Muscle layer of duodenum (tissue), 2 donors: ENCODE measurements around the gene CPT1C.

Source experiments
- H3K27ac ChIP-seq: one replicate; pipeline ENCODE4 v1.7.0; 2013; ENCODE audit warnings: mild to moderate bottlenecking, low read length
- H3K27me3 ChIP-seq: one replicate; pipeline ENCODE4 v1.7.0; 2013; ENCODE audit warnings: low read depth, mild to moderate bottlenecking, control low read depth, low read length
- H3K36me3 ChIP-seq, 2 donors: one replicate each; pipeline ENCODE4 v1.7.0; 2013; ENCODE audit warnings: low read length in 2 of 2, control low read depth in 1 of 2, mild to moderate bottlenecking in 1 of 2; ENCODE audit not compliant: insufficient read depth in 2 of 2, control insufficient read depth in 1 of 2
- H3K4me1 ChIP-seq, 2 donors: one replicate each; pipeline ENCODE4 v1.7.0; 2013; ENCODE audit warnings: low read length in 2 of 2, mild to moderate bottlenecking in 2 of 2, control low read depth in 1 of 2, moderate library complexity in 1 of 2; ENCODE audit not compliant: insufficient read depth in 2 of 2, control insufficient read depth in 1 of 2
- H3K4me3 ChIP-seq, 2 donors: one replicate each; pipeline ENCODE4 v1.7.0; 2013; ENCODE audit warnings: low read length in 2 of 2, low read depth in 1 of 2, mild to moderate bottlenecking in 1 of 2
- H3K9me3 ChIP-seq, 2 donors: one replicate each; pipeline ENCODE4 v1.7.0; 2013; ENCODE audit warnings: low read length in 2 of 2, control low read depth in 1 of 2, mild to moderate bottlenecking in 1 of 2; ENCODE audit not compliant: control insufficient read depth in 1 of 2
- donor health status: healthy.

The CPT1C gene

DNA sequence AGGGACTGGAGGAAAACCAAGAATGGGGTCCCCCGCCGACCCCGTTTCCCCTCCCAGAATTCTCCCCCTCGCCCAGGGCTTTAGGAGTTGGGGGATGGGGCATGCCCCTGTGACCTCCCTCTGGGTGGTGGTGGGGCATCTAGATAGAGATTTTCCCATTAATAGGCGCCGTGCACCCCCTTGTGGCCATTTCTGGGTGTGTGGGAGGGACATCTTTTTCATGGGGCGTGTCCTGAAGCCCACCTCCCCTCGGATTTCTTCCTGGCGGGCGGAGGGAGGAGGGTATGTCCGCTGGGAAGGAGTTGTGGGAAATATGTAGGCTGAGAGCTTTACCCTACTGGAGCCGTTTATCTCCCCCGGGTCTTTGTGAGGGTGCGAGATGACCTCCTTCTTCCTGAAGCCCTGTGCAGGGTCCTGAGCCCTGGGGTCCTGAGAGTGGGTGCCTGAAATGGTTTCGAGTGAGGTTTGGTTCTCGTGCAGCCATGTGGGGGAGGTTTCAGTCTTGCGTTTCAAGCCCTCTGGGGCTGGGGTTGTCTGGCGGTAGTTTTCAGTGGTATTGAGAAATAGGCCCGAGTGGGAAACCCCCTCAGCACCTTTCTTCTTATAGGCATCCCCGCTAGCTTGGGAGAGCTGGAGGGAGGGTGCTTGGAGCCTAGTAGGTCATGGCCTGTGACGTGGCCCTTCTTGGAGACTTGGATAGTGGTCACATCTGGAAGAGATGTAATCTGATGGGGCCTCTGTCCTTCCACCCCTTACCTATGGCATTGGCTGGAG is 12.8 kb upstream of the CPT1C start:
- H3K4me3 ChIP-seq, result peak overlapping the region; percentile 78 to 96
- peaks cover 9 to 12% of the 10 kb centered on the region in 2 donors for H3K36me3 ChIP-seq
- H3K4me1 ChIP-seq, result peaks cover 12 to 41% of the 10 kb centered on the region in 2 donors

DNA sequence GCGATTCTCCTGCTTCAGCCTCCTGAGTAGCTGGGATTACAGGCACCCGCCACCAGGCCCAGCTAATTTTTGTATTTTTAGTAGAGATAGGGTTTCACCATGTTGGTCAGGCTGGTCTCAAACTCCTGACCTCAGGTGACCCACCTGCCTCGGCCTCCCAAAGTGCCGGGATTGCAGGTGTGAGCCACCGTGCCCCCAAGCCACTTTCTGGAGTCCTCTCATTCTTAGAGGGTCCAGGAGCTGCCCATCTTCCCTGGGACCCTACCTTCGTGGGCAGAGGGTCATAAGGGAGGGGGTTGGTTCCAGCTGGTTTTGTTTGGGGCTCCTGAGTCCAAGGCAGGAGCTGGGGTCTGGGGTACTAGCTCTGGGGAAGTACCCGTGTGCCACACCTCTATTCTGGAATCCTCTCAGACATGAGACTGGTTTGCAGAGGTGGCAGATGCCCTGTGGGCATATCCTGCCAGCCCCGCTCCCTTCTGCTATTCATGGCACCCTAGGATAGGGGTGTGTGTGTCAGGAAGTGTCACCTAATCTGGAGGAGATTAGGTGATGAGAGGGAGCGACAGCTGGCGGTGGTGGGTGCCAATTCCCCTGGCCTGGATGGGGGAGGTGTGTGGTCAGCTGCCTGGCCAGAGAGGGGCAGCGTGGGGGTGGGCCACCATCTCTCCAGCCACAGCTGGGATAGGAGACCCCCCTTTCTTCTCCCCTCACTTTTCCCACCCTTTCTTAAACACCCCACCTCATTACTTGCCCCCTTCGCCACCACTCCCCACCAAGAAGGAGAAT is 11.7 kb upstream of the CPT1C start:
- Histone ChIP-seq H3K27ac (no peak overlapping the region), H3K36me3 (peaks cover 12 to 20% of the 10 kb centered on the region in 2 donors), H3K4me1 (peaks cover 12 to 41% of the 10 kb centered on the region in 2 donors), H3K4me3 (no peak overlapping the region), H3K9me3 (no peaks in the 10 kb centered on the region), H3K27me3 (no peaks in the 10 kb centered on the region)

More for the DNA sequence above, 12.8 kb upstream of the CPT1C start:
- peak overlapping the region; percentile 88 for H3K27ac ChIP-seq
- no peaks in the 10 kb centered on the region for H3K27me3 ChIP-seq
- H3K9me3 ChIP-seq, result no peaks in the 10 kb centered on the region

- Histone ChIP-seq H3K4me1 (peaks cover 12 to 41% of the 10 kb centered on the region in 2 donors), H3K4me3 (peak overlapping the region; percentile 11 to 34), H3K36me3 (peaks cover 15 to 23% of the 10 kb centered on the region in 2 donors), H3K27me3 (no peaks in the 10 kb centered on the region), H3K9me3 (no peaks in the 10 kb centered on the region), H3K27ac (no peak overlapping the region)
Measured at GRCh38 chr19:49679771-49680413, 11.0 kb upstream of the CPT1C start.

- Histone ChIP-seq H3K4me3 (peak overlapping the region; percentile 11 to 34), H3K27me3 (no peaks in the 10 kb centered on the region), H3K27ac (no peak overlapping the region), H3K9me3 (no peaks in the 10 kb centered on the region), H3K4me1 (peaks cover 12 to 41% of the 10 kb centered on the region in 2 donors), H3K36me3 (peaks cover 20 to 31% of the 10 kb centered on the region in 2 donors)
Measured at GRCh38 chr19:49680421-49681351, 10.2 kb upstream of the CPT1C start.

GRCh38 chr19:49681830-49682229 is 9.1 kb upstream of the CPT1C start:
- Histone ChIP-seq H3K27ac (no peak overlapping the region), H3K36me3 (peaks cover 20 to 41% of the 10 kb centered on the region in 2 donors), H3K4me1 (peaks cover 12 to 41% of the 10 kb centered on the region in 2 donors), H3K27me3 (no peaks in the 10 kb centered on the region), H3K4me3 (no peak overlapping the region), H3K9me3 (no peaks in the 10 kb centered on the region)

GRCh38 chr19:49682274-49682673 is 8.6 kb upstream of the CPT1C start:
- peaks cover 12 to 41% of the 10 kb centered on the region in 2 donors for H3K4me1 ChIP-seq
- H3K27me3 ChIP-seq, result no peaks in the 10 kb centered on the region
- no peaks in the 10 kb centered on the region for H3K9me3 ChIP-seq
- H3K4me3 ChIP-seq, result no peak overlapping the region
- no peak overlapping the region for H3K27ac ChIP-seq
- peaks cover 20 to 44% of the 10 kb centered on the region in 2 donors for H3K36me3 ChIP-seq

DNA sequence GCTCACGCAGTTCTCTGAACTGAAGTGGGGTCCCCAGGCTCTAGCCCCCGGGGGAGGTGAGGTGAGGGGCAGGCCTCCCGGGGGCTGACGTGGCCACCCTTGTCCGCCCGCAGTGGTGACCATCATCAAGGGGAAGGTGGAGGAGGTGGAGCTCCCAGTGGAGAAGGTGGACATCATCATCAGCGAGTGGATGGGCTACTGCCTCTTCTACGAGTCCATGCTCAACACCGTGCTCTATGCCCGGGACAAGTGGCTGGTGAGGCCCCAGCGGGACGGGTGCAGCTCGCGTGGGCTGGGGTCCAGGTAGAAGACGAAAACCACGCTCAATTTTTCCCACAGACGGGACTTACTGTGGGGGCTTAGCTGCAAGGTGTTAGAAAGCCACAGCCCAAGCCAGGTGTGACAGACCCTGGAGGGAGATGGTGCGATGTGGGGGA is 7.1 kb upstream of the CPT1C start:
- no peaks in the 10 kb centered on the region for H3K9me3 ChIP-seq
- H3K4me1 ChIP-seq, result peaks cover 6 to 30% of the 10 kb centered on the region in 2 donors
- H3K27me3 ChIP-seq, result no peaks in the 10 kb centered on the region
- peaks cover 20 to 53% of the 10 kb centered on the region in 2 donors for H3K36me3 ChIP-seq
- no peak overlapping the region for H3K27ac ChIP-seq
- H3K4me3 ChIP-seq, result no peak overlapping the region

DNA sequence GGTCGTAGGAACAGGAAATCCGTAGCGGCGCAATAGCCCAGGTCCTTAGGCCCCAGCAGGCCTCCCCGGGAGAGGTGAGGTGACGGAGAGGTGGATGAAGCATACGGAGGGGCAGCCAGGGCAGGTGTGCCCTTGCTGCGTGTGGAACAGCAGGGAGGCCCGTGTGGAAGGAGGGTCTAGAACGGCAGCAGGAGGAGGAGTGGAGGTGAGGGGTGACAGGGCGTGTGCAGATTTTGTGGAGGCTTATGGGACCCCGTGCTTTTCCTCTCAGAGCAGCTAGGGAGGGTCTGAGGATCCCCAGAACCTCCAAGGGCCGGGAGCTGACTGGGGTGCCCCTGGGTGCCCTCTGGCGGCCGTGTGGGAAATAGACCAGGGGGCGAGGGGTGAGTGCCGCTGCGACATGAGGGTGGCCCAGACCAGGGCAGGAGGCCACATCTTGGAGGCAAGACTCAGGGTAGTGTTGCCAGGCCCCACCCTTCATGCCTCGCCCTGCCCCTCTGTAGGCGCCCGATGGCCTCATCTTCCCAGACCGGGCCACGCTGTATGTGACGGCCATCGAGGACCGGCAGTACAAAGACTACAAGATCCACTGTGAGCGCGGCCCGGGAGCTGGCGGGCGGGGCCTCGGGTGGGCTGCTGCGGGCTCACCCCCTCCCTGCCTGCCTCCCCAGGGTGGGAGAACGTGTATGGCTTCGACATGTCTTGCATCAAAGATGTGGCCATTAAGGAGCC is 6.5 kb upstream of the CPT1C start:
- Histone ChIP-seq H3K36me3 (peaks cover 20 to 53% of the 10 kb centered on the region in 2 donors), H3K4me3 (no peak overlapping the region), H3K27ac (no peak overlapping the region), H3K27me3 (no peaks in the 10 kb centered on the region), H3K9me3 (no peaks in the 10 kb centered on the region), H3K4me1 (peaks cover 6 to 27% of the 10 kb centered on the region in 2 donors)

- Histone ChIP-seq H3K9me3 (no peaks in the 10 kb centered on the region), H3K4me1 (peaks cover 4 to 27% of the 10 kb centered on the region in 2 donors), H3K27ac (no peak overlapping the region), H3K4me3 (no peak overlapping the region), H3K36me3 (peaks cover 20 to 53% of the 10 kb centered on the region in 2 donors), H3K27me3 (peaks cover 4% of the 10 kb centered on the region)
Measured at GRCh38 chr19:49684983-49685553, 5.8 kb upstream of the CPT1C start.
